ENCODE results near the gene ARHGEF2. TPM values are rescaled to one million over a fixed set of nuclear protein-coding genes. Genes with fewer than 3 reads are reported as not detected.

ARHGEF2 gene
- total and polyA plus RNA-seq, 2 of the 13 experiments (the other 11 are each of a cell fraction or from before 2014, with no cell fraction given): 16.1 to 32.1 TPM

DNA sequence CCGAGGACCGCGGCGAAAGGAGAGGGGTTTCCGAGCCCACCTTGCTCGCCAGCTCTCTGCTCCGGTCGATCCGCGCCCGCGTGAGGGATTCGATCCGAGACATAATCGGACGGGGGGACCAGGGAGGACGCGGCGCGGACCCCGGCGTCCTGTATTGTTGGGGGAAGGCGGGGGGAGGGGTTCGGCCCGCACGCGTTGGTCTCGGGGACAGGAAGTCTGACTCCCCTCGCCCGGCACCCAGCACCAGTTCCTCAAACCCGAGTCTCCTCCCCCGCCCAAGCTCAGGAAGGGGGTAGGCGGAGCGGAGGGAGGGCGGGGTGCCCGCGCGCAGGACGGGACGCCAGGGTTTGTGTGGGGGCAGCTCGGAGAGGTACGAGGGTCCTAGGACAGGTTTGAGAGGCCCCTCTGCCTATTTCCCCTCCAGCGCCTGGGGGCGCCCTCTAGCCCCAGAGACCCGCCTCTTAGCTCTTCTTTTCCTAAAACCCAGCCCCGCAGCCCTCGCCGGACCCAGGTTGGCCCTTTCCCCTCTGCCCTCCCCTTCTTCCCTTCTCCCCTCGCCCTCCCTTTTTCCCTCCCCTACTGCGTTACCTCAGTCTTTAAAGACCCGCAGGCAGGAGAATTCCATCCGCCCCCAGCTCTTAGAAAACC, at the start of gene ARHGEF2 (continued):
- TF ChIP-seq IKZF4 (CRISPR knock-in tag; IDR thresholded peaks at IDR 0.05; ENCODE audit: borderline replicate concordance, low read depth, not compliant biosample characterization) (no peak), ZSCAN9 (CRISPR knock-in tag; IDR thresholded peaks at IDR 0.05; ENCODE audit: borderline replicate concordance) (no peak), ELF3 (CRISPR knock-in tag; IDR thresholded peaks at IDR 0.05) (0 out of 2 replicates have a peak, but pooled peaks have one; percentile 25), ZNF747 (CRISPR knock-in tag; IDR thresholded peaks at IDR 0.05; ENCODE audit: borderline replicate concordance) (peak; percentile 49; the same call in 1 of the 2 replicates), ZNF777 (CRISPR knock-in tag; IDR thresholded peaks at IDR 0.05) (peak; percentile 25; the same call in 1 of the 2 replicates), AGO2 (optimal IDR thresholded peaks at IDR 0.05; ENCODE audit: low read depth, low read length) (peak; percentile 55), PHF20 (CRISPR knock-in tag; IDR thresholded peaks at IDR 0.05) (0 out of 2 replicates have a peak, but pooled peaks have one; percentile 9)
- TF ChIP-seq, protein P1, sequence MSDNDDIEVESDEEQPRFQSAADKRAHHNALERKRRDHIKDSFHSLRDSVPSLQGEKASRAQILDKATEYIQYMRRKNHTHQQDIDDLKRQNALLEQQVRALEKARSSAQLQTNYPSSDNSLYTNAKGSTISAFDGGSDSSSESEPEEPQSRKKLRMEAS (IDR thresholded peaks at IDR 0.05): peak; percentile 52; the same call in 1 of the 2 replicates

DNA sequence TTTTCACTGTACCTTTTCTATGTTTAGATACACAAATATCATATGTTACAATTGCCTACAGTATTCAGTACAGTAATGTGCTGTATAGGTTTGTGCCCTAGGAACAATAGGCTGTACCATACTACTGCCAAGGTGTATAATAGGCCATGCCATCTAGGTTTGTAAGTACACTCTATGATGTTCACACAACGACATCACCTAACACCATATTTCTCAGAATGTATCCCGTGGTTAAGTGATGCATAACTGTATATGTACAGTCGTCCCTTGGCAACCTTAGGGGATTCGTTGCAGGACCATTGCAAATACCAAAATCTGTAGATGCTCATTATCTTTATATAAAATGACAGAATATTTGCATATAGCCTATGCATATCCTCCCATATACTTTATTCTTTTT, 48.2 kb upstream of the ARHGEF2 start:
- intact Hi-C loops (cut with micrococcal nuclease; ENCODE audit: unreplicated experiment): no loop called here
- BruUV-seq (replicated peaks): no TSS peak
- no peak for TF ChIP-seq ZNF136 (CRISPR knock-in tag; IDR thresholded peaks at IDR 0.05; ENCODE audit: low read depth)
- no peak for TF ChIP-seq NPAS2 (CRISPR knock-in tag; IDR thresholded peaks at IDR 0.05; ENCODE audit: borderline replicate concordance)
- TF ChIP-seq JUND (CRISPR knock-in tag; IDR thresholded peaks at IDR 0.05): no peak
- TF ChIP-seq, protein P2, sequence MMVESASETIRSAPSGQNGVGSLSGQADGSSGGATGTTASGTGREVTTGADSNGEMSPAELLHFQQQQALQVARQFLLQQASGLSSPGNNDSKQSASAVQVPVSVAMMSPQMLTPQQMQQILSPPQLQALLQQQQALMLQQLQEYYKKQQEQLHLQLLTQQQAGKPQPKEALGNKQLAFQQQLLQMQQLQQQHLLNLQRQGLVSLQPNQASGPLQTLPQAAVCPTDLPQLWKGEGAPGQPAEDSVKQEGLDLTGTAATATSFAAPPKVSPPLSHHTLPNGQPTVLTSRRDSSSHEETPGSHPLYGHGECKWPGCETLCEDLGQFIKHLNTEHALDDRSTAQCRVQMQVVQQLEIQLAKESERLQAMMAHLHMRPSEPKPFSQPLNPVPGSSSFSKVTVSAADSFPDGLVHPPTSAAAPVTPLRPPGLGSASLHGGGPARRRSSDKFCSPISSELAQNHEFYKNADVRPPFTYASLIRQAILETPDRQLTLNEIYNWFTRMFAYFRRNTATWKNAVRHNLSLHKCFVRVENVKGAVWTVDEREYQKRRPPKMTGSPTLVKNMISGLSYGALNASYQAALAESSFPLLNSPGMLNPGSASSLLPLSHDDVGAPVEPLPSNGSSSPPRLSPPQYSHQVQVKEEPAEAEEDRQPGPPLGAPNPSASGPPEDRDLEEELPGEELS (CRISPR knock-in tag; IDR thresholded peaks at IDR 0.05): no peak
- TF ChIP-seq NONO (IDR thresholded peaks at IDR 0.05): no peak
- TF ChIP-seq NONO (CRISPR knock-in tag; conservative IDR thresholded peaks at IDR 0.05): no peak
- TF ChIP-seq ZNF749 (CRISPR knock-in tag; IDR thresholded peaks at IDR 0.05; ENCODE audit: borderline replicate concordance): no peak
- TF ChIP-seq ZNF263 (CRISPR knock-in tag; IDR thresholded peaks at IDR 0.05): no peak
- TF ChIP-seq, protein P3, sequence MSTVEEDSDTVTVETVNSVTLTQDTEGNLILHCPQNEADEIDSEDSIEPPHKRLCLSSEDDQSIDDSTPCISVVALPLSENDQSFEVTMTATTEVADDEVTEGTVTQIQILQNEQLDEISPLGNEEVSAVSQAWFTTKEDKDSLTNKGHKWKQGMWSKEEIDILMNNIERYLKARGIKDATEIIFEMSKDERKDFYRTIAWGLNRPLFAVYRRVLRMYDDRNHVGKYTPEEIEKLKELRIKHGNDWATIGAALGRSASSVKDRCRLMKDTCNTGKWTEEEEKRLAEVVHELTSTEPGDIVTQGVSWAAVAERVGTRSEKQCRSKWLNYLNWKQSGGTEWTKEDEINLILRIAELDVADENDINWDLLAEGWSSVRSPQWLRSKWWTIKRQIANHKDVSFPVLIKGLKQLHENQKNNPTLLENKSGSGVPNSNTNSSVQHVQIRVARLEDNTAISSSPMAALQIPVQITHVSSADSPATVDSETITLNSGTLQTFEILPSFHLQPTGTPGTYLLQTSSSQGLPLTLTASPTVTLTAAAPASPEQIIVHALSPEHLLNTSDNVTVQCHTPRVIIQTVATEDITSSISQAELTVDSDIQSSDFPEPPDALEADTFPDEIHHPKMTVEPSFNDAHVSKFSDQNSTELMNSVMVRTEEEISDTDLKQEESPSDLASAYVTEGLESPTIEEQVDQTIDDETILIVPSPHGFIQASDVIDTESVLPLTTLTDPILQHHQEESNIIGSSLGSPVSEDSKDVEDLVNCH (CRISPR knock-in tag; IDR thresholded peaks at IDR 0.05): no peak
- TF ChIP-seq CBX2 (IDR thresholded peaks at IDR 0.05; ENCODE audit: low read depth, low read length): no peak
- TF ChIP-seq CBX2 (CRISPR knock-in tag; IDR thresholded peaks at IDR 0.05; ENCODE audit: low read depth): no peak
- no peak for TF ChIP-seq ZNF460 (CRISPR knock-in tag; IDR thresholded peaks at IDR 0.05; ENCODE audit: borderline replicate concordance)

More for the DNA sequence above, 48.2 kb upstream of the ARHGEF2 start:
- Histone ChIP-seq H3K79me2 (ENCODE audit: insufficient read depth, low read length) (no peaks in the 10 kb centered on the region), H3K9ac (ENCODE audit: insufficient read depth, low read depth, low read length) (no peak overlapping the region), H3K4me1 (ENCODE audit: insufficient read depth, low read length) (peaks cover 25% of the 10 kb centered on the region), H3K4me2 (ENCODE audit: low read depth, low read length) (no peak overlapping the region), H3K4me3 (replicated peaks in 1 of 3; ENCODE audit: insufficient read depth in 1 of 3, low read depth in 2 of 3, low read length in 3 of 3) (no peak overlapping the region), H2AFZ (ENCODE audit: low read length) (no peak overlapping the region), H4K20me1 (ENCODE audit: insufficient read depth, low read length) (no peaks in the 10 kb centered on the region), H3K36me3 (replicated peaks in 1 of 2; ENCODE audit: control insufficient read depth in 1 of 2, insufficient read depth in 2 of 2, low read length in 2 of 2) (no peaks in the 10 kb centered on the region), H3K9me3 (ENCODE audit: low read length) (no peaks in the 10 kb centered on the region), H3K27ac (ENCODE audit: extremely low read length, insufficient read depth, low read length) (no peak overlapping the region), H3K27me3 (ENCODE audit: control insufficient read depth in 1 of 2, insufficient read depth in 2 of 2, low read length in 2 of 2) (no peaks in the 10 kb centered on the region)
- POLR2A ChIA-PET: no interaction called here
- no peak for ATAC-seq
- in situ Hi-C loops (cut with HindIII; ENCODE audit: extremely low pct_ligation_motif_present, low pct_unique_long_range_greater_than_20kb): no loop called here
- CTCF ChIA-PET (ENCODE audit: low intra/inter-chr PET ratio, low total read pairs): interaction anchor here (1.7 kb wide), 1 partner anchor 40 kb away, joined by 11 read pairs; no protein-coding TSS in a partner anchor
- no peak for FAIRE-seq
- WGBS (ENCODE audit: low lambda C conversion rate): 68% methylated on average over 4 of the region's 4 CpGs
- DNase-seq (ENCODE audit: low spot score): no peak

Data from HepG2 (cell line).